ENCODE results near the gene TMEM37. TPM values are rescaled to one million over a fixed set of nuclear protein-coding genes. Genes with fewer than 3 reads are reported as not detected.

The TMEM37 gene
- polyA plus RNA-seq, 3 donors = 49.4 to 71.8 (median 66.1) TPM

GRCh38 chr2:119409506-119409905, 22.1 kb upstream of the TMEM37 start:
- DNase-seq = no peak

- no peak for DNase-seq
Observed at GRCh38 chr2:119414894-119415293, 16.8 kb upstream of the TMEM37 start.

GRCh38 chr2:119415630-119416029, 16.0 kb upstream of the TMEM37 start:
- DNase-seq = no peak

- no peak for DNase-seq
Observed at GRCh38 chr2:119416299-119416923, 15.2 kb upstream of the TMEM37 start.

- DNase-seq = no peak
Observed at GRCh38 chr2:119417908-119418307, 13.7 kb upstream of the TMEM37 start.

- DNase-seq = no peak
Observed at GRCh38 chr2:119419065-119419464, 12.6 kb upstream of the TMEM37 start.

GRCh38 chr2:119419803-119420508, 11.7 kb upstream of the TMEM37 start:
- DNase-seq = no peak

- no peak for DNase-seq
Observed at GRCh38 chr2:119421304-119421703, 10.3 kb upstream of the TMEM37 start.

- no peak for DNase-seq
Observed at GRCh38 chr2:119421741-119422140, 9.9 kb upstream of the TMEM37 start.

GRCh38 chr2:119422360-119423107, 9.1 kb upstream of the TMEM37 start:
- DNase-seq = no peak

- DNase-seq = no peak
Observed at GRCh38 chr2:119423108-119423444, 8.6 kb upstream of the TMEM37 start.

- no peak for DNase-seq
Observed at GRCh38 chr2:119423811-119424210, 7.8 kb upstream of the TMEM37 start.

- no peak for DNase-seq
Observed at GRCh38 chr2:119424284-119425118, 7.2 kb upstream of the TMEM37 start.

GRCh38 chr2:119425119-119425405, 6.6 kb upstream of the TMEM37 start:
- DNase-seq = no peak

- no peak for DNase-seq
Observed at GRCh38 chr2:119425620-119426395, 5.8 kb upstream of the TMEM37 start.

GRCh38 chr2:119426396-119426675, 5.3 kb upstream of the TMEM37 start:
- no peak for DNase-seq

GRCh38 chr2:119426801-119427395, 4.8 kb upstream of the TMEM37 start:
- DNase-seq = no peak

GRCh38 chr2:119427756-119428155, 3.9 kb upstream of the TMEM37 start:
- DNase-seq = no peak

- DNase-seq = no peak
Observed at GRCh38 chr2:119428488-119429224, 3.0 kb upstream of the TMEM37 start.

- DNase-seq = no peak
Observed at GRCh38 chr2:119429225-119429981, 2.3 kb upstream of the TMEM37 start.

Data from renal pelvis (tissue), 4 donors.